ENCODE results near the gene THRSP. TPM values are rescaled to one million over a fixed set of nuclear protein-coding genes. Genes with fewer than 3 reads are reported as not detected.

The THRSP gene
- total RNA-seq, 1 experiment from 2014 or later: not detected

- ChIA-PET RAD21 (ENCODE audit: low non-redundant PET in 1 of 2, low total read pairs in 2 of 2, uncharacterized antibody in 2 of 2, unreplicated experiment in 2 of 2) (no interaction called here), POLR2A (no interaction called here), CTCF (interaction anchor here (1.0 kb wide), 1 partner anchor 79 kb away, joined by 3 read pairs; no protein-coding TSS in a partner anchor)
- peak within 1 kb of the TSS; percentile 52 to 86 for H3K4me3 ChIP-seq (replicated peaks in 1 of 2; ENCODE audit: low read depth in 1 of 2, low read length in 2 of 2)
- no peaks in the 10 kb centered on the region for H3K36me3 ChIP-seq (ENCODE audit: control insufficient read depth in 1 of 2, insufficient read depth in 2 of 2, low read length in 2 of 2)
- peak within 1 kb of the TSS; percentile 87 for H2AFZ ChIP-seq (ENCODE audit: low read depth, low read length, poor library complexity, severe bottlenecking)
- peak; percentile 57 for DNase-seq (ENCODE audit: low read depth, low spot score)
- no peaks in the 10 kb centered on the region for H3K27me3 ChIP-seq (ENCODE audit: insufficient read depth, low read length)
- no peaks in the 10 kb centered on the region for H3K9me2 ChIP-seq (ENCODE audit: insufficient read depth)
- H3K79me2 ChIP-seq (ENCODE audit: insufficient read depth, low read length): peaks cover 52% of the 10 kb centered on the region
- H3K27ac ChIP-seq (ENCODE audit: low read depth, low read length): peak within 1 kb of the TSS; percentile 73
- peak within 1 kb of the TSS; percentile 93 for H3K9ac ChIP-seq (ENCODE audit: low read length)
- H3K9me3 ChIP-seq (ENCODE audit: control insufficient read depth in 1 of 2, insufficient read depth in 1 of 2, low read depth in 1 of 2, low read length in 2 of 2): no peaks in the 10 kb centered on the region
- TSS peak; percentile 76 for BruUV-seq (replicated peaks)
- H3K4me1 ChIP-seq (ENCODE audit: control insufficient read depth in 1 of 2, insufficient read depth in 2 of 2, low read length in 2 of 2): peaks cover 0 to 17% of the 10 kb centered on the region in 2 experiments; a peak in 3 of 4 replicates
- no peaks in the 10 kb centered on the region for H4K20me1 ChIP-seq (ENCODE audit: insufficient read depth)
- peak within 1 kb of the TSS; percentile 91 for H3K4me2 ChIP-seq (ENCODE audit: low read length)
- ATAC-seq: peak; percentile 93
- intact Hi-C loops (cut with micrococcal nuclease): no loop called here
- TF ChIP-seq EZH2 (IDR thresholded peaks at IDR 0.05) (no peak), ELF1 (IDR thresholded peaks at IDR 0.05; ENCODE audit: borderline replicate concordance, low read depth) (no peak), JUND (IDR thresholded peaks at IDR 0.05) (peak; percentile 20; the same call in 1 of the 2 replicates), CEBPB (IDR thresholded peaks at IDR 0.05; ENCODE audit: low read depth) (peak; percentile 18; the same call in 1 of the 2 replicates), YY1 (IDR thresholded peaks at IDR 0.05; ENCODE audit: extremely low read depth, insufficient replicate concordance, low read depth, low read length) (peak; percentile 84), MAX (IDR thresholded peaks at IDR 0.05) (peak; percentile 90), ZBTB33 (IDR thresholded peaks at IDR 0.05; ENCODE audit: extremely low read depth, insufficient replicate concordance, low read length) (no peak), SIN3A (IDR thresholded peaks at IDR 0.05; ENCODE audit: low read depth) (peak; percentile 94), RAD21 (IDR thresholded peaks at IDR 0.05; ENCODE audit: low read depth) (no peak), ZNF274 (IDR thresholded peaks at IDR 0.05; ENCODE audit: low read depth, low read length) (no peak), EZH2phosphoT487 (IDR thresholded peaks at IDR 0.05; ENCODE audit: borderline replicate concordance) (no peak), ZFX (IDR thresholded peaks at IDR 0.05) (peak; percentile 98), SP1 (IDR thresholded peaks at IDR 0.05; ENCODE audit: low read depth) (peak; percentile 66), REST (IDR thresholded peaks at IDR 0.05; ENCODE audit: low read depth) (no peak), TCF7L2 (IDR thresholded peaks at IDR 0.05; ENCODE audit: borderline replicate concordance, extremely low read depth, insufficient read depth, insufficient read length) (peak; percentile 70), POLR2A (IDR thresholded peaks at IDR 0.05; ENCODE audit: borderline replicate concordance, extremely low read depth, insufficient read depth, insufficient read length) (peak; percentile 78), SRF (IDR thresholded peaks at IDR 0.05; ENCODE audit: low read depth) (peak; percentile 85), CTCF (IDR thresholded peaks at IDR 0.05 in 2 of 3, conservative IDR thresholded peaks at IDR 0.05 in 1 of 3; ENCODE audit: borderline replicate concordance in 1 of 3, insufficient read depth in 1 of 3, low read depth in 2 of 3, low read length in 2 of 3) (0 out of 6 replicates have a peak, but pooled peaks of 1 of the 3 experiments have one; percentile 13), FOSL1 (IDR thresholded peaks at IDR 0.05; ENCODE audit: low read depth) (no peak)
Measured at GRCh38 chr11:78079232-78080083, 15.8 kb downstream of the THRSP start, which contains the start of gene NDUFC2. Gene NDUFC2, minus strand, starts transcription at chr11:78079862. Its CDS starts 118 bp downstream, at chr11:78079744.
